Measurements from ENCODE around the gene CASTOR1. TPM values are rescaled to one million over a fixed set of nuclear protein-coding genes. Genes with fewer than 3 reads are reported as not detected.

Gene CASTOR1
- polyA plus RNA-seq, 1 of the 3 experiments (the other 2 are of a cell fraction): 14.4 TPM

DNA sequence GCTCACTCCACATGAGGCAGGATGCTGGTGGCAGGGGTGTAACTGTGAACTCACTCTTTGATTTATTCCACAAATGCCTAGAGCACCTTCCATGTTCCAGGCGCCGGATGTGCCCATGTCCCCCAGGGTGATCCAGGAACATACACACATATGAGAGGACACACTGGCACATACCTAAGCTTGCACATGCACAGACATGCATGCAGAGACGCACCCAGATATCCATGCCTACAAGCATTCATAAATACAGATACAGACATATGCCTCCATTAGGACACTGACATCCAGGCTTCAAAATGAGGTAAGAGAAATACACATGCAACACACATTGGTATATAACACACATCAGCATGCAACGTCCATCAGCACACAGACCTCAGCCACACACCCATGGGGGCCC lies 27.2 kb downstream of the CASTOR1 start:
- Histone ChIP-seq H4K20me1 (ENCODE audit: insufficient read depth) (no peaks in the 10 kb centered on the region), H3K4me3 (ENCODE audit: low read depth in 2 of 2, low read length in 1 of 2) (no peak overlapping the region), H3K9me2 (no peaks in the 10 kb centered on the region), H3K9ac (no peak overlapping the region), H3K27ac (ENCODE audit: low read depth in 2 of 2, low read length in 1 of 2) (no peak overlapping the region), H2AFZ (ENCODE audit: low read depth) (no peak overlapping the region), H3K27me3 (ENCODE audit: insufficient read depth) (no peaks in the 10 kb centered on the region), H3K9me3 (no peaks in the 10 kb centered on the region), H3K79me2 (ENCODE audit: insufficient read depth) (no peaks in the 10 kb centered on the region), H3K4me2 (no peak overlapping the region), H3K4me1 (ENCODE audit: control insufficient read depth in 1 of 2, insufficient read depth in 2 of 2, low read depth in 1 of 2, low read length in 1 of 2) (peaks cover 3 to 5% of the 10 kb centered on the region in 2 experiments; a peak in 2 of 4 replicates), H3K36me3 (replicated peaks in 1 of 2; ENCODE audit: control insufficient read depth in 1 of 2, insufficient read depth in 2 of 2, low read length in 1 of 2) (no peaks in the 10 kb centered on the region), H3F3A (replicated peaks; ENCODE audit: insufficient read depth) (no peaks in the 10 kb centered on the region)
- WGBS (ENCODE audit: low lambda C conversion rate): 94% methylated on average over 4 of the region's 4 CpGs
- ChIA-PET CTCF (interaction anchor here (1.4 to 5.6 kb wide), 5 partner anchors 21 to 150 kb away, joined by 4 to 43 read pairs (median 5); partner anchors contain the start of gene RNF215), POLR2A (no interaction called here)
- TF ChIP-seq EZH2phosphoT487 (IDR thresholded peaks at IDR 0.05; ENCODE audit: borderline replicate concordance, low read depth) (no peak), MXI1 (IDR thresholded peaks at IDR 0.05; ENCODE audit: low read depth, low read length) (no peak), CHD2 (IDR thresholded peaks at IDR 0.05; ENCODE audit: low read length, partially characterized antibody) (no peak), POLR2AphosphoS5 (IDR thresholded peaks at IDR 0.05; ENCODE audit: low read depth, low read length) (no peak), RFX5 (IDR thresholded peaks at IDR 0.05; ENCODE audit: low read length) (no peak), ELF1 (IDR thresholded peaks at IDR 0.05) (no peak), FOXM1 (IDR thresholded peaks at IDR 0.05; ENCODE audit: low read depth) (no peak), SMC3 (IDR thresholded peaks at IDR 0.05; ENCODE audit: low read depth, low read length) (no peak), FOXJ3 (CRISPR knock-in tag; IDR thresholded peaks at IDR 0.05) (no peak), NRF1 (IDR thresholded peaks at IDR 0.05; ENCODE audit: low read depth, low read length) (no peak), GABPA (IDR thresholded peaks at IDR 0.05; ENCODE audit: low read depth) (no peak)
- TF ChIP-seq, protein P1, sequence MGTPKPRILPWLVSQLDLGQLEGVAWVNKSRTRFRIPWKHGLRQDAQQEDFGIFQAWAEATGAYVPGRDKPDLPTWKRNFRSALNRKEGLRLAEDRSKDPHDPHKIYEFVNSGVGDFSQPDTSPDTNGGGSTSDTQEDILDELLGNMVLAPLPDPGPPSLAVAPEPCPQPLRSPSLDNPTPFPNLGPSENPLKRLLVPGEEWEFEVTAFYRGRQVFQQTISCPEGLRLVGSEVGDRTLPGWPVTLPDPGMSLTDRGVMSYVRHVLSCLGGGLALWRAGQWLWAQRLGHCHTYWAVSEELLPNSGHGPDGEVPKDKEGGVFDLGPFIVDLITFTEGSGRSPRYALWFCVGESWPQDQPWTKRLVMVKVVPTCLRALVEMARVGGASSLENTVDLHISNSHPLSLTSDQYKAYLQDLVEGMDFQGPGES (IDR thresholded peaks at IDR 0.05; ENCODE audit: low read depth, low read length): no peak
- TF ChIP-seq, protein P2, sequence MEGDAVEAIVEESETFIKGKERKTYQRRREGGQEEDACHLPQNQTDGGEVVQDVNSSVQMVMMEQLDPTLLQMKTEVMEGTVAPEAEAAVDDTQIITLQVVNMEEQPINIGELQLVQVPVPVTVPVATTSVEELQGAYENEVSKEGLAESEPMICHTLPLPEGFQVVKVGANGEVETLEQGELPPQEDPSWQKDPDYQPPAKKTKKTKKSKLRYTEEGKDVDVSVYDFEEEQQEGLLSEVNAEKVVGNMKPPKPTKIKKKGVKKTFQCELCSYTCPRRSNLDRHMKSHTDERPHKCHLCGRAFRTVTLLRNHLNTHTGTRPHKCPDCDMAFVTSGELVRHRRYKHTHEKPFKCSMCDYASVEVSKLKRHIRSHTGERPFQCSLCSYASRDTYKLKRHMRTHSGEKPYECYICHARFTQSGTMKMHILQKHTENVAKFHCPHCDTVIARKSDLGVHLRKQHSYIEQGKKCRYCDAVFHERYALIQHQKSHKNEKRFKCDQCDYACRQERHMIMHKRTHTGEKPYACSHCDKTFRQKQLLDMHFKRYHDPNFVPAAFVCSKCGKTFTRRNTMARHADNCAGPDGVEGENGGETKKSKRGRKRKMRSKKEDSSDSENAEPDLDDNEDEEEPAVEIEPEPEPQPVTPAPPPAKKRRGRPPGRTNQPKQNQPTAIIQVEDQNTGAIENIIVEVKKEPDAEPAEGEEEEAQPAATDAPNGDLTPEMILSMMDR (IDR thresholded peaks at IDR 0.05): no peak
- TF ChIP-seq, protein P3, sequence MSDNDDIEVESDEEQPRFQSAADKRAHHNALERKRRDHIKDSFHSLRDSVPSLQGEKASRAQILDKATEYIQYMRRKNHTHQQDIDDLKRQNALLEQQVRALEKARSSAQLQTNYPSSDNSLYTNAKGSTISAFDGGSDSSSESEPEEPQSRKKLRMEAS (IDR thresholded peaks at IDR 0.05; ENCODE audit: low read depth): no peak
- TF ChIP-seq, protein P4, sequence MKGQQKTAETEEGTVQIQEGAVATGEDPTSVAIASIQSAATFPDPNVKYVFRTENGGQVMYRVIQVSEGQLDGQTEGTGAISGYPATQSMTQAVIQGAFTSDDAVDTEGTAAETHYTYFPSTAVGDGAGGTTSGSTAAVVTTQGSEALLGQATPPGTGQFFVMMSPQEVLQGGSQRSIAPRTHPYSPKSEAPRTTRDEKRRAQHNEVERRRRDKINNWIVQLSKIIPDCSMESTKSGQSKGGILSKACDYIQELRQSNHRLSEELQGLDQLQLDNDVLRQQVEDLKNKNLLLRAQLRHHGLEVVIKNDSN (IDR thresholded peaks at IDR 0.05; ENCODE audit: borderline replicate concordance, low read depth): no peak
- TF ChIP-seq, protein P5, sequence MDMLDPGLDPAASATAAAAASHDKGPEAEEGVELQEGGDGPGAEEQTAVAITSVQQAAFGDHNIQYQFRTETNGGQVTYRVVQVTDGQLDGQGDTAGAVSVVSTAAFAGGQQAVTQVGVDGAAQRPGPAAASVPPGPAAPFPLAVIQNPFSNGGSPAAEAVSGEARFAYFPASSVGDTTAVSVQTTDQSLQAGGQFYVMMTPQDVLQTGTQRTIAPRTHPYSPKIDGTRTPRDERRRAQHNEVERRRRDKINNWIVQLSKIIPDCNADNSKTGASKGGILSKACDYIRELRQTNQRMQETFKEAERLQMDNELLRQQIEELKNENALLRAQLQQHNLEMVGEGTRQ (IDR thresholded peaks at IDR 0.05; ENCODE audit: borderline replicate concordance, low read depth, low read length): no peak
- no peak for DNase-seq

All from SK-N-SH (cell line).